Stimulated activated CD4-positive, alpha-beta T cell treated with anti-CD3 and anti-CD28 coated beads, Interleukin-2, amount 100 ng/mL, for 48 hours (primary cell): ENCODE measurements around the gene TBC1D9.

Experiments
- DNase-seq, 2 donors: peaks; one replicate each; pipeline ENCODE4 v3.0.0-alpha.2; 2020

Gene TBC1D9

DNA sequence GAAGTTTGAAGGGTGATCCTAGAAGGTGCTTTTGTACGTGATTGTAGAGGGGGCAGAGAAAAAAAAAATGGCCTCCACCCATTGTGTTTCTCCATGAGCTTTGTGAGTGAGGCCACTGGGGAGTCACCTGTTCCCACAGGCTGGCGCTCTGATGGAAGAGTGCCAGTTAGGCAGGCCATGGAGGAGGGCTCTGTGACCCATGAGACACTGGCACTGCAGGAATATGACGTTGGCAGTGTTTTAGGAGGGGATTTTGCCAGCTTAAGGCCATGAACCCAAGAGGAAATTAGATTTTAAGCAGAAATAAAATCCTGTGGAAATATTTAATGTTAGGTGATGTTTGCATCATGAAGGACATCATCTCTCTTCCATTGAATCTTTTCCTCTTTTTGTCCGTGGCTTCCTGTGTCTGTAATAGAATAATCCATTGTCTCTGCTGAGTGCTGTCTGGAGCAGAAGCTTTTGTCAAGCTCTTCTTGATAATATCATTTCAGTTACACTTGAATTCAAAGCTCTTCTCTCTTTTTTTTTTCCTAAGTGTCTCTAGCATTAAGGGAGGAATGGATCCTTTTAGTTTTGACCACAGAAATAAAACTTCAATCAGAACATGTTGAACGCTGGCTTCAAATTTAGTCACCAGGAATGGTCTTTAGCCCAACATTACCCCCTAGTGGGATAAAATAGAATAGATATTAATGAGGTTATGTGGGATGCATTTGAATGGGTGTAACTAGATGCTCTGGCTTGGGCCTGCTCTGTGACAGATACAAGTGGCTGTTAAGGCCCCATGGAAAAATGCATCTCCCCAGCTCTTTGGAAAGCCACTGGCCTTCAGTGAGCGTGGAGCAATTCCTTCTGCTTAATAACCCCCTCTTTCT lies 146.4 kb downstream of the TBC1D9 start:
- DNase-seq, result no peak

DNA sequence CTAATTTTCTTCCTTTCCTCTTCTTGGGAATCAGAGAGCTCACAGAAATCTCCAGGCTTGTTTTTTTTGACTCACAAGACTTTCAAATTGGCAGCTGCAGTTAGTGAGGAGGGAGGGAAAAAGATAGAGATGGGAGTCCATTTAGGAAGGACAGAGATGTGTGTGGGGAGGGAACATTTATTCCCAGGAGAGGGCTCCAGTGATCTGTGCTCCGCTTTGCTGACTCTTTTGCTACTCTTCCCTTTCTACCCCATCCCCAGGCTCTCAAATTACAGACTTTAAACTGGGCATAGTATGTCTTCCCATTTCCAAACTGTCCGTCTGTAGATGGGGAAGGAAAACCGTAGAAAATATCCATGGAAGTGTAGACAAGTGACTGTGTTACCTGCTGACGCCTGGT lies 148.3 kb downstream of the TBC1D9 start:
- no peak for DNase-seq

DNA sequence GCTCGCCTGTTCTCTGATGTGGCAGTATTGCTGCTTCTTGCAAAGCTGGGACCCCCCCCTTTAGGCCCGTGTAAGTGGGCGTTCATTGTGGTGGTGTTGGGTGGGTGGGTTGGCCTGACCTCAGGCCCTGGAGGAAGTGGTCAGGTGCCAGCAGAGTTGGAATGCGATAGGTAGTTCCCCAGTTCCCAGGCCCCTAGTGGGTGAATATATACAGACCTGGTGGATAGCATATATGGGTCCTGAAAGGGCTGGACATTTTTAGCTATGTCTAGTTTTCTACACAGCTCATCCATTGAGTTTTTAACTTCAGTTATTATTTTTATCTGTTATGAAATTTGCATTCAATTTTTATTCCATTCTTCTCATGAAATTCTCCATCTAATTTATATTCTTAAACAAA lies 151.6 kb downstream of the TBC1D9 start:
- DNase-seq, result no peak

DNA sequence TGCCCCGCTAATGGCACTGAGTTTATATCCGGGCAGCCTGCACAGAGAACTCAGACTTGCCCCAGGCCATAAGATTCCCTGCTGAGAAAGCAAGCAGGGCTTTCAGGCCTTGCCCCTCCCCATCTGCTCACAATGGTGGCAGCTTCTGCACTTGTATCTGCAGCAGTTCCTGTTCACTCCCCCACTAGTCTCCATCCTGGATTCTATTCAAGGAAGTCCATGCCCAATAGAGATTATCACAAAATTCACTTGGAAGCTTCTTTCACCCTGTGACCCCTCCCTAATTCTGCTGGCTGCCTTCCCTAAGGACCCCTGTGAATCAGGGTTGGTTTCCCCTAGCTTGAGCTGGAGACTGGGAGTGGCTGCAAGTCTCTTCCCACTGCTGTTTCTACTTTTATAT lies 152.9 kb downstream of the TBC1D9 start:
- no peak for DNase-seq

DNA sequence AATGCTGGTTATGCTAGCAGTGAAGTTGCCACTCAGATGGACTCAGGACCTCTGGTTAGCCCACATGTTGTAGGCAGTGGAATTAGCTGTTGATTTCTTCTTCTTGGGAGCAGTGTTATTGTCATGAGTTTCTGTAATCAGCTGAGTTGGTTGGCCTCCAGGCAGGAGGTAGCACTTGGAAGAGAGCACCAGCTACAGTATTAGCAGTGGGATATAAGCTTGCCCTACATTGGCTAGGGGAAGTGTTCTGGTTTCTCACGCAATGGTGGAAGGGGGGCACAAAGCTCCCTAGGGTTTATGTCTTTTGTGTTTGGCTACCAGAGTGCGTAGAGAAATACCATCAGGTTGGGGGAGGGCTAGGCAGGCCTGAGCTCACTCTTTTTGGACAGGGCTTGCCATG lies 153.5 kb downstream of the TBC1D9 start:
- no peak for DNase-seq

DNA sequence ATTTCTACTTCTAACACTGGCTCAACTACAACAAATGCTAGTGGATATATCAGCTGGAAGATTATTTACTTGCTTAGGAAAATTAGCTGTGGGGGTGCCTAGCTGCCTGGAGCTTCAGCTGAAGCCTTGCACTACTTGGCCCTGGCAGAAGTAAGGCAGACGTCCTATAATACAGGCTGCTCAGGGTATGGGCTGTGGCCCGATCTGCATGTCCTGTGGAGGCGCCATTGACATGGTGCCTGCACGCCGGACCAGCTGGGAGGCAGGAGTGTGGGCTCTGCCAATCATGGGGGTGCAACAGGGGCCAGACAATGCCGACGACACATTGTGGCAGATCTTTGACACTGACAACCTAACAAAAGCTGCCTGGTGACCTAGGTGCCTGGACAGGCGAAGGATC lies 155.8 kb downstream of the TBC1D9 start:
- DNase-seq, result no peak

DNA sequence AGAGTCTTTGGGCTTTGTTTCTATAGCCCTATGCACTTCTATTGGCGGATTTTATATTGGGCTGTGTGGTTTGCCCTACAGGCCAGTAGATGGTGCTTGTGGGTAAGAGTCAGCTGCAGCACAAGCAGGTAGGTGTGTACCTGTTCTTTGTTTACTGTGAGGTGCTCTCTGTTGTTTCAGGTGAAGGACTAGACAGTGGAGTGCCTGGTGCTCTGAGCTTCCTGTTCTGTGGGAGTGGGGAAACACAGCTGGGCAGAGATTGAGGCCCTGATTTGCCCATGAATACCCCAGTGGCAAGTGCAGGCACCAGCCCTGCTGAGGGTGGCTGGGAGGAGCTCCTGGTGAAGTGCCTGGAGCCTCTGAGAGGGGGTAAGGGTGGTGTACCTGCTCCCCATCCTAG lies 161.1 kb downstream of the TBC1D9 start:
- DNase-seq, result no peak

DNA sequence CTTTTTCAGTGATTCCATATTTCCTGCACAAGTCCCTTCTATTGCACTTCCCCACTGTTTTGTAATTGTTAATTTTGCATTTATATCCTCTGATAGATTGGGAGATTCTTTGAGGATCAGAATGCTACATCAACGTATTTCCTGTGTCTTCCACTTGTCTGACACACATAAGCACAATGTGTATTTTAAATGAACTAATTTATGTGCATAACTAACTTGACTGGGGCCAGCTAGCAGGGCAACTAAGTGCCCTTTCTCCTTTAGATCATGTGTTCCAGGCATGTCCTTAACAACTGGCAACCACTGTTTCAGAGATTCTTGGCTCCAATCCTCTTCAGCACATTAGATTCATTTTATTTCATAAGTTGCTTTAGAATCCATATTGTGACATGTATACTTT lies 171.7 kb downstream of the TBC1D9 start:
- DNase-seq, result no peak

DNA sequence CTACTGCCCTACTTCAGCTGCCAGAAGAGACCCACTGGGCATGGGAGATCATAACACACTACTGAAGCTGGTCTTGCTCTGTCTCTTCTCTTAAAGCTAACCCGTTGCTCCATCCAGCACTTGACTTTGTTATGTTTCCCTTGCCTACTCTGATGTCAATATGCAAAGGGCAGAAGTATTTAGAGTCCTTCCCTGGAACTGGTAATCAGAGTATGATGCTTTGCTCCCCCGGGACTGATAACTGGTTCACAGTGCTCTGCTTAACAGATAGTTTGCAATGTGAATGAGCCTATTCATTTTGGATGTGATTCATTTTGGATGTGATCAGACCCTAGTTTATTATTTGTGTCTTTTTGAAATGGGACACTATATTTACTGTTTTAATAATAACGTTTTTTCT lies 175.1 kb downstream of the TBC1D9 start:
- DNase-seq, result no peak

DNA sequence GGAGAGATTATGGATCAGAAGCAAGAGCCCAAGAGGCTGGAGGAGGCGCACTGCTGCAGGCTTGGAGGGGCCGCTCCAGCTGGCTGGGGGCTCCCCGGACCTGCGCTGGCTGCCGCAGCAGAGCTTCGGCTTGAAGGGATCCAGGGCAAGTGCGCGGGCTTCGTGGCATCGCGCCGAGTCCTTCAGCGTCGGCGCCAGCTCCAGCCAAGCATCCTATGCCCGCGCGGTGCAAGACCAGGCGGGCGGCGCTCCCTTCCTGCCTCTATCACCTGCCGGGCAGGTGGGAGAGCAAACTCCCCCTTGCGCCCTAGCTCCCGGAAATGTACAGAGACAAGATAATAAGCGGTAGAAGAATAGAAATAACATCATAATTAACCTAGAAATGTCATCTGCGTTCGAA lies 176.9 kb downstream of the TBC1D9 start:
- no peak for DNase-seq

DNA sequence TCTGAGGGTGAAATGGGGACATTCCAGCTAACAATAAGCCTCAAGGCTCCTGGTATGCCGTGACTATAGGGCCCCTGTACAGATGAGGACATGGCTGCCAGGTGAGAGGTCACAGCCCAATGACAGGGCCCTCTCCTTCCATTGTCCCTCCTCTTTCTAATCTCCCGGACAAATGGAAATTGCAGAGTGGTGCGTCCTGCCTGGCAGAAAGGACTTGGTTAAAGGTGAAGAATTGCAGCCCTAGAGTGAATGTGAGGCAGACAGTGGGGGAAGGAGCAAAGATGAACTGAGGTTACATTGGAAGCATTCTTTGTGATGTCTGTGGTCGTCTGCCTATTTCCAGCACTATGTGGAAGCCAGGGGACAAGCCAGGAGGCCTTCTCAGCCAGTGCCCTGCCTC lies 180.7 kb downstream of the TBC1D9 start:
- no peak for DNase-seq

DNA sequence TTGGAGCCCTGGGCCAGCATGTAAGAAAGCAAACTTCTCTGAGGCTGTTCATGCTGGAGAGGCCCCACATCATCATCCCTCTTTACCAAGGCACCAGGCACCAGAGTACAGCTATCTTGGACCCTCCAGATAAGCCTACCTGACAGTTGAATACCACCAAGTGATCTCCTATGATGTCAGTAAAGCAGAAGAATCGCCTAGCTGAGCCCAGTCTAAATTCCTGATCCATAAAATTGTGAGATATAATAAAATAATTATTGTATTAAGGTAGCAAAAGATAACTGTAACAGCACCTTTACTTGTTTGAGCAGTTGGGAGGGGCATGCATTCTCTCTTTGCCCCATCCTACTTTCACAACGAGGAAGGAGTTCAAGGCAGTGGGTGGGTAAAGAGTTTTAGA lies 184.6 kb downstream of the TBC1D9 start:
- no peak for DNase-seq
